Posterior vena cava (tissue), 2 donors: ENCODE data around the gene ACSM6. TPM values are rescaled to one million over a fixed set of nuclear protein-coding genes. Genes with fewer than 3 reads are reported as not detected.
"Not testable (repeated sequence)": the region's sequence is repeated elsewhere in the genome, so short reads cannot be mapped to it uniquely, and the experiment has no call there.

Experiments used
- DNase-seq: peaks from one replicate; pipeline ENCODE4 v3.0.0-alpha.2; 2020; ENCODE audit warnings: low spot score
- intact Hi-C, 2 donors: fragments of 100-400 bp; cut with DNase I; formaldehyde crosslinking; loops; one replicate each; pipeline versions ENCODE4 v1.14.1 to v1.14.2; 2022 to 2023
- long read RNA-seq, 2 donors: library from polyadenylated mRNA; unstranded; transcript quantifications; one replicate each; pipeline ENCODE4 v2.0.0, GENCODE V29; 2020 to 2021
- total RNA-seq, 2 donors: library from RNA; stranded (reverse); fragmentation: NEBNext Ultra II Directional; extraction: Animal tissue kit (Norgen Biotek cat#: 25700); gene quantifications; one replicate each; pipeline ENCODE4 v1.2.1, GENCODE V29; 2021
- donor health status: DM: yes; HTN: yes; CAD: no.
- donor health status: DM: yes; HTN: yes; CAD: no.

The ACSM6 gene, protein sequence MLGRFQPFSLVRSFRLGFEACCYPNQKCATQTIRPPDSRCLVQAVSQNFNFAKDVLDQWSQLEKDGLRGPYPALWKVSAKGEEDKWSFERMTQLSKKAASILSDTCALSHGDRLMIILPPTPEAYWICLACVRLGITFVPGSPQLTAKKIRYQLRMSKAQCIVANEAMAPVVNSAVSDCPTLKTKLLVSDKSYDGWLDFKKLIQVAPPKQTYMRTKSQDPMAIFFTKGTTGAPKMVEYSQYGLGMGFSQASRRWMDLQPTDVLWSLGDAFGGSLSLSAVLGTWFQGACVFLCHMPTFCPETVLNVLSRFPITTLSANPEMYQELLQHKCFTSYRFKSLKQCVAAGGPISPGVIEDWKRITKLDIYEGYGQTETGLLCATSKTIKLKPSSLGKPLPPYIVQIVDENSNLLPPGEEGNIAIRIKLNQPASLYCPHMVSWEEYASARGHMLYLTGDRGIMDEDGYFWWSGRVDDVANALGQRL
- not detected for total RNA-seq
- long read RNA-seq, donor 1, partial matches to known transcripts, result 0 of 8 reads
- long read RNA-seq, donor 1, other reads (novel, unspliced or antisense), result 8 of 8 reads
- long read RNA-seq, donor 2, result 0 reads

DNA sequence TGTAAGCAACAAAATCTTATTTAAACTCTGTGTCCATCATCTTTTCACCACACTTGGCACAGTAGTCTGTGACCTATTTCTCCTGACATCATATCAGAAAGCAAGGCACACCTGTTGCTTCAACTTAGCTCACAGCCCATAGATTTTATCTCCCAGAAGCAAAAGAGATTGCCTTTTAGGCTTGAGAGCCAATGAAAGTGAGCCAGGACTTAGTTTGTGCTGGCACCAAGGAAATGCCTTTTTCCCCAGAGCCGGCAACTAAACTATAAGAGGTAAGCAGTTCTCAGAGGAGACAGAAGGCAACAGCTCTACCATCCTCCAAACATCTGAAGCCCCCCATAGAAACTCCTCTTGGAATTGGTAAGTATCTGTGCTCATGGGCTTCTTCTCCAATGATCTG lies at the start of gene ACSM6:
ACSM6 (plus strand) TSS at position 295 of the 400 bp plus-strand sequence. CDS start 248 bp downstream, outside the sequence.
- no peak for DNase-seq
- intact Hi-C loops, result no loop called here

DNA sequence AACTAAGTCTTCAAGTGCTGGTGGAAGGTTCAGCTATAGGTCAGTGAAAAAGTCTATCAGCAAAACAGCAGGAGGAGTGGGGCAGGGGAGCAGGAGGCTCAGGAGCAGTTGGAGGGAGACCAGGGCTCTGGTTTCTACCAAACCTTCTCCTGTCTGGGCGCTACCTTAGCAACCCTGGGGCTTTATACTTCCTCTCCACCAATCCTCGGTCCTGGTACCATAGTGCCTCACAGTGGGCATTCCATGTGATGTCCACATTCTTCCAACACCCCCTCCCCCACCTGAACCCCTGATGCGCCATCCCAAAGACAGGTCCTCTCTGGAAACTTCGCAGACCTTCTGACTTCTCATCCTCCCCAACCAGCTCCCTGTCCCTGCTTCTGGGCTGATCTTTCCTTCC lies 25.3 kb upstream of the ACSM6 start:
- intact Hi-C loops, result no loop called here
- no peak for DNase-seq

DNA sequence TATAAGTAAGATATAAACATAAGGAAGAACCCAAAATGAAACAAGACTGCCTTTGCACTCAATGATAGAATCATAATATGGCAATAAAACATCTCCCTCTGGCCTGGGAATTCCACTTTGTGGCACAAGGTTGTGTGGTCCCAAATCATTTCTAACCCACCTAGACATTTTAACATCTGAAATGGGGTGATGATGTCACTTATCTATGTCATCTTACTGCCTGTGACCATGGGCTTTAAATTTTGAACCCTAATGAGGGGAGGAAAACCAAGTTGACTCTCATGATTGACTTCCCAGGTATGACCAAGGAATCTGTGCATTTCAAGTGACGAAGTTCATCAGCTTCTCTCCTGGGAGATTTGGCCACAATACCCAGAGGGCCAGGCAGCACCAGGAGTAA lies 24.5 kb upstream of the ACSM6 start:
- DNase-seq, result no peak
- intact Hi-C loops, result no loop called here

DNA sequence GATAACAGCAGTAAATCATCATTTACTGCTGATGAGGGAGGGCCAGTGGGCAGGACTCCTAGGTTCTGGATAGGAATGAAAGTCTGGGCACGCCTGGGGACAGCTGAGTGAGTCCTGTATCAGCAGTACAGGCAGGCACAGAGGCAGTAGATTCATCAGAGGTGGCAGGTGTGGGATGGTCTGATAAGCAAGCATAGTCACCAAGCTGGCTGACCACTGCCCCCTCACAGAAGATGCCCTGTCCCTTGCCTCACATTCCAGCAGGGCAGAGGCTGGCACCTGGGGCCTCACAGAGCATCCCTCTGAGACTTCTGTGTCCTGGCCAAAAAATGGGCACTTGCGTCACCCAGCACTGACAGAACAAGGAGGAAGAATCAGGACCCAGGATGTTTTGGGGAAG lies 23.2 kb upstream of the ACSM6 start:
- no peak for DNase-seq
- intact Hi-C loops, result no loop called here

DNA sequence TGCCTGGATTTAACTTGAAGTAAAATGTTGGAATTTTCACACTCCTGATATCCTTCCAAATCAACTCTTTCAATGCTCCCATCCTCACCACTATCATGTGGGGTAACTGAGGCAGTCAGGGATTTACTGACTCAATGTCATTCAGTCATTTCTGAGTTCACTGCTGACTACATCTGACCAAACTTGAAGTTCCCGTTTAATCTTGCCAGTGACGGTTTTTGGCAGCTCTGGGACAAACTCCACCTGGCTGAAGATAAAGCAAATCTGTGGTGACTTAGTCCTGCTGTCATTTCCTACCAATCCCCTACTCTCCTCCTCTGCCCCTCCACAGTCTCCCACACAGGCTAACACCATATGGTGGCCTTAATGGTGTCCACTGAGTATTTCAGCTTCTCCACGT lies 22.7 kb upstream of the ACSM6 start:
- intact Hi-C loops, result no loop called here
- no peak for DNase-seq

DNA sequence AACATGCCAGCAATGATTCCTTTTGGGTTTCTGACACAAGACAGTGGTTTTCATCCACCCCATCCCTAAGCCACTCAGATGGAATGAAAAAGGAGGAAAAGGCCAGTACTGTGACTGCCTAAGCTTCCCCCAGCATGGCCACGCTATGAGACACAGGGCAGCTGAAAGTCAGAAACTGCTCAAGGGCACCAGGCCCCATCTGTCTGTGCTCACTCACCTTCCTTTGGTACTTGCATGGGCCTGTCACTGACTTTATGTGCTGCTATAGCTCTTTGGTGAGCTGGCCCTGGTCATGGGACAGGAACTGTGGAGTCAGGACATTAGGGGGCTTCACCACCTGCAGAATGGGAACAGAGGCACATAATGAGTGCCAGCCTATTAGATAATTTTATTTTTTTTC lies 21.2 kb upstream of the ACSM6 start:
- DNase-seq, result no peak
- intact Hi-C loops, result no loop called here

DNA sequence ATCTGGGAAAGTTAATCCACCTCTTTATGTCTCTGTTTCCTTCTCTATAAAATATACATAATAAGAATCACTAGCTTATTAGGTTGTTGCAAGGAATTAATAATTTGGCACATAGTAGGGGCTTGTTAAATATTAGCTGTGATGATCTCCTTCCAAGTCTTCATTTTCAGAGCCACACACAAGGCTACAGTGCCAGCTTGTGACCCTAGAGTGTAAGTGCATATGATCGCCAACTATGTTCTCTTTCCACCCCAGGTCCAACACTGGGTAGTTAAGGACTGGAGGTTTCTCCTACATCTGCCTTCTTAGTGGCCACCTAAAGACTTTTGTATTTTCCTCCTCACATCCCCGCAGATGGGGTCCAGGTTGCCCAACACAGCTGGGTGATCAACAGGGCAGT lies 17.9 kb upstream of the ACSM6 start:
- no peak for DNase-seq
- intact Hi-C loops, result no loop called here

DNA sequence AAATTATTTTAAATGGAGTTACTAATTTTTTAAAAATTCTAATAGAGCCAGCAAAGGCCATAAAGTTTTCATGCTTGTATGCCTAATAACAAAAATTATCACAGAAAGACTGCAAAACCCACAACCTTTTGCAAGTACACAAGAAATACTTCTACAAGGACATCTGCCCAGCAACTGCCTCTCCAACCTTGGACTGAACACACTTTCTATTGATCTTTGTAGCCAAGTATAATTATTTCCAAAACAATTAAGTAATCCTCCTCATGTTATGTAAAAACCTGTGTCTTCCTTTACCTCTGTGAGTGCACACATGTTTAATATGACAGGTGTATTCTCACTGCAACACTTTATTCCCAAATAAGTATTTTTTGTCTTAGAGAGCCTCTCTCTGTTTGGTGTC lies 16.6 kb upstream of the ACSM6 start:
- intact Hi-C loops, result no loop called here
- no peak for DNase-seq

DNA sequence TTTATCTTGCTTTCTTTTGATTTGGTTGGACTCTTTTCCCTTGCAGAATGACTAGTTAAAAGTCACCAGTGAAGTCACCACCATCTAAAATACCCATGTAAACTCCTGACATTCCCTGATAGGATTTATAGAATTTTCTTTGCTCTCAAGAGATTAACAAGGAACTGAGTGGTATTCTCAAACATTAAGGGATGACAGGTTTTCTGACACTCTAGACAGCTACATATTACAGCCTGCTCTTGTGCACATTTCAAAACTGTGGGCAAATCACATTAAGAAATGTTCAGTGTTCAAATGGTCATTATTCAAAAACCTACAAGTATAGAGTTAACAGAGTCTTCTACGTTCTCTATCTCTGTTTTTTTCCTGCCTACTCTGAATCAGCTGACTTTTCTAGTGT lies 15.8 kb upstream of the ACSM6 start:
- no peak for DNase-seq
- intact Hi-C loops, result no loop called here

DNA sequence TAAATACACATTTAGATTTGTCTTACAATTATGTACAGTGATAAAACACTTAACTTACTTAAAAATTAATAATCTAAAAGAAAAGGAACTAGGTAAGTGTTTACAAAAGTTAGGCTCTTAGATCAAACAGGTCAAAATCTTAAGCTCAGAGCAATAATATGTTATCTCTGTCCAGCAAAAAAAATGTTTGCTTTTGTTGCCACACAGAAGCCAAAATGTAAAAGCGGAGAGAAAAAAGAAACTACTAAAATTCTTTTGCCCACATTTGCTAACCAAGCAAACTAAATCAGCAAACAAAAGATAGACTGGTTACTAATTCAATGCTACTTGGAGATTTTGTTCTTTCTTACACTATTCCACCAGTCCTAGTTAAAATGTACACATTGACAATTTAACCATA lies 15.2 kb upstream of the ACSM6 start:
- no peak for DNase-seq
- intact Hi-C loops, result no loop called here

DNA sequence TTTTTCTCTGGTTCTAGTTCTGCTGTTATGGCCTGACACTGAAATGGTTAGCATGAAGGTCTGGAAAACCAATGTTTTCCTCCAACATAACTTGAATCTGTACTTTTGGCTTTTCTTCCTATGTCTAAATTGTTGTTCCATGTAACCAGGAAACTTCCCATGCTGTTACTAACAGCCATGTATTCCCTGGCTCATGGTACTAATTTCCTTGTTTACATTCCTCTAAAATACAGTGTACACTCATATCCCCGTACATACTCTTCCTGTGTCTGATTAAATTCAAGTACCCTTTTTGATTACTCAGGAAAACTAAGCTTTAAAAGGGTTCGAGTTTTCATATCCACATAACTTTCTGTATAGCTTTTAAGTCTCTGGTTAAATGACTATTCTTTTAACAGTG lies 12.3 kb upstream of the ACSM6 start:
- intact Hi-C loops, result no loop called here
- no peak for DNase-seq

DNA sequence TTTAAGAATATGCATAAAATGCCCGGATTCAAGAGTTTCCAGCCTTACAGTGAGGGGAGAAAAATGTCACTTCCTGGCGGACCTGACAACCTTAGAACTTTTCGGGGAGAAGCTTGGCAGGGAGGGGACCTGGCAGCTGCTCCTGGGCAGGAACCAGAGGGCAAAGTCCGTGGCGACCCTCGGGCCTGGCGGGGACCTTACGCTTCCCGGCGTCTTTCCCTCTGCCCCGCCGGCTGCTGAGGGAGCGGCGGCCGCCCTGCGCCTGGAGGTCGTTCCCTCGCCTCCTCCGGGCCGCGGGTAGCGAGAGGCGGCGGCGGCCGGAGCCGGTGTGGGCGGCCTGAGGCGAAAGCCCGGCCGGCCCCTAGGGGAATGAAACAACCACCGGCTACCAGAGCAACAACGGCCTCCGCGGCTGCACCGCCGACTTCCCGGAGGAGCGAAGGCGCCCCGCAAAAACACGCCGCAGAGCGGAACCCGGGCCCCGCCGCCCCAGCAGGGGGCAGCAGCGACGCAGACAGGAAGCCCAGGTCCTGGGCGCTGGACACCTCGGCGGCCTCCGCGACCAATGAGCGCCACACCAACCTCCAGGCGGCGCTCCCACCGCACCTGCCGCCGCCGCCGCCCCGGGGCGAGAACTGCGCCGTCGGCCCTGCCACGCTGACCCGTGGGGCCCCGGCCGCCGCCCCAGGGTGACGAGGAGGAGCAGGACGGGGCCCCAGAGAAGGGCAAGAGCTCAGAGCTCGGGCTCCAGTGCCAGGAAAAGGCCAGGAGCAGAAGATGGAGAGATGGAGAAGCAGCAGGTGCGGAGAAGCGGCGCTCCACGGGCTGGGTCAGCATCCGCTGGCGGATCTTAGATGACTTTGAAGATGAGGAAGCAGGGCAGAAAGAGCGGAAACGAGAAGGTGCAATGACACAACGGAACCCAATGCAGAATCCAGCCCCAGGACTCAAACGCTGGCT lies 10.5 kb upstream of the ACSM6 start:
- peak; percentile 96 for DNase-seq
- intact Hi-C loops, result no loop called here

DNA sequence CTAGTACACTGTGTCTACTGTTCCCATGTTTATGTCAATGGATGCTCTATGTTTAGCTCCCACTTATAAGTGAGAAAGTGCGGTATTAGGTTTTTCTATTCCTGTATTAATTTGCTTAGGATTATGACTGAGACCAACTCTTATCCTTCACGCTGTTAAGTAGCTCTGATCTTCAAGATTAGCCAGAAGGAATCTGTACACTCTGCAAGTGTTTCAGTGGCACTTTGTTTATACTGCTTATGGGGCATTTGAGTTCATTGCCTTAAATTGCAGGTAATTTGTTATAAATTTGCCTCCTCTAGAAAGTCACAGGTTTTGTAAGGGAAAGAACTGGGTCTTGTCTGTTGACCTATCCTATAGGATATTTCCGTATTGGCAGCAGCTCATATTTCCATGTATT lies 6.4 kb upstream of the ACSM6 start:
- intact Hi-C loops, result no loop called here
- no peak for DNase-seq

DNA sequence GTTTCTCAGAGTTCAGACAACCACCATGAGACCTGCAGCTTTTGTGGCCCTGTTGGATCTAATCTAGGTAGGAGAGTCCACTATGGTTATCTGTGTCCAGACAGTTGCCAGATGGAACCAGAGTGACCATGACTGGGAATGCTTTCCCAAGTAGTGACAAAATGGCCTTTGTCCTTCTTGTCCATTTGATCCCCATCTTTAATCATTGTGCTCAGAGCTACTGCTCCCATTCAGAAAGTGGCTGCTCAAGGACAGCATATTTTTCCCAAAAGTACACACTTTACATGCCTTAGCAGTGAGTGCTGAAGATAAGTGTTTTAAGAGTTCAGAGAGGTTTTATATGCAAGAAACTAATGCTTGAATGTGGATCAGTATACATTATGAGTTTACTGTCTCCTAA lies 5.4 kb upstream of the ACSM6 start:
- DNase-seq, result no peak
- intact Hi-C loops, result no loop called here

DNA sequence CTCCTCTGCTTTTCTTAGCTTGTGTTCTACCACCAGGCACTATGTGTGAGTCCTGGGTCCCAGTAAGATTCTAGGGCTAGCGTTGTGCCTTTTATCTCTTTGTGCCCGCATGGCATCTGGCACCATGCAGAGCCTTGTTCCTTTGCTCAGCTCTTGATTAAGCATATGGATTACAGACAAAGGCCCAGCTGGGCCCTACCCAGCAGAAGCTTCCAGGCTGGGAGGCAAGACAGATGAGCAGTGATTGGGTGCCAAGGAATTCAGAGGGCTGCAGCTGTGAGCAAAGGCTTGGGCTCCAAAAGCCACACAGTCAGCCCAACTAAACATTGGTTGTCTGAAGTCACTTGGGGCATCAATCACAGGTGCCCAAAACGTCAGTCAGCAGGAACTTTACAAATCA lies 2.0 kb downstream of the ACSM6 start:
- intact Hi-C loops, result no loop called here
- no peak for DNase-seq

DNA sequence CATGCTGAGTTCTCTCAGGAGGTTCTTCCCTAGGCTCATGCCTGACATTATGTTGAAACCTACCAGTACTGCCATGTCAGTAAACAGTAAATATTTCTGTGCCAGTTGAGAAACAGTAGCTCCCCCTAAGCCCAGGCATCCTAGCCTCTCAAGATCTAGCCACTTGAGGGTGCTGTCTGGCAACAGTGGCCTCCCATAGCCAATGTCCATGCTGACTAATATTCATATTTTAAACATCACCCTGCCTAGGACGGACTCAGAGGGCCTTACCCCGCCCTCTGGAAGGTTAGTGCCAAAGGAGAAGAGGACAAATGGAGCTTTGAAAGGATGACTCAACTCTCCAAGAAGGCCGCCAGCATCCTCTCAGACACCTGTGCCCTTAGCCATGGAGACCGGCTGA lies 7.7 kb downstream of the ACSM6 start:
- intact Hi-C loops, result no loop called here
- no peak for DNase-seq

DNA sequence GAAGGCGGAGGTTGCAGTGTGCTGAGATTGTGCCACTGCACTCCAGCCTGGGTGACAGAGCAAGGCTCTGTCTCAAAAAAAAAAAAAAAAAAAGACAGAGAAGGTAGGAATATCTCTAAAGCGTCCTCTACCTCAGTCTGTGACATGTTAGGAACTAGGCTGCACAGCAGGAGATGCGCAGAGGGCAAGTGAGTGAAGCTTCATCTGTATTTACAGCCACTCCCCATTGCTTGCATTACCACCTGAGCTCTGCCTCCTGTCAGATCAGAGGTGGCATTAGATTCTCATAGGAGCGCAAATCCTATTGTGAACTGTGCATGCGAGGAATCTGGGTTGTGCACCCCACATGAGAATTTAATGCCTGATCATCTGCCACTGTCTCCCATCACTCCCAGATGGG lies 8.8 kb downstream of the ACSM6 start:
- intact Hi-C loops, DNase-seq: not testable (repeated sequence)

DNA sequence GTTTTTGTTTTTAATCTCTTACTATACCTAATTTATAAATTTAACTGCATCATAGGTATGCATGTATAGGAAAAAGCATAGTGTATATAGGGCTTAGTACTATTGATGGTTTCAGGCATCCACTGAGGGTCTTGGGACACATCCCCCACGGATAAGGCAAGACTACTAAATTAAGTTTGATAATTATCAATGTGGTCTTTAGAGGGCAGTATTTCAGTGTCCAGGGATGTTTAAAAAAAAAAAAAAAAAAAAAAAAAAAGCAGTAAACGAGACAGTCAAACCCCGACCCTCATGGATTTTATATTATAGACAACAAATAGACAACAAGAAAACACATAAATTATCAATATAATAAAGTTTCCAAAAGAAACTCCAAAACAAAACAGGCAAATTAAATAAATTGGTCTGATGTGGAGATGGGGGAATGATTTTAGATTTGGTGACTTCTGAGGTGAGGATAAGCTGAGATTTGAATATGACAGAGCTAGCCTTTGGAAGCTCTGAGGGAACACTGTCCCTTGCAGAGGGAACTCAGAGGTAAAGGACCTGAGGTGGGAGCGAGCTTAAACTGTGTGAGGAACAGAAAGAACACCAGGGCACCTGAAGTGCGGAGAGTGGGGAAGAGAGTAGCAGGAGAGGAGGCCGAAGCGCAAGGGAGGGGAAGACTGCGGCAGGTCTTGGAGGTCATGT lies 14.8 kb downstream of the ACSM6 start:
- intact Hi-C loops, result no loop called here
- no peak for DNase-seq

DNA sequence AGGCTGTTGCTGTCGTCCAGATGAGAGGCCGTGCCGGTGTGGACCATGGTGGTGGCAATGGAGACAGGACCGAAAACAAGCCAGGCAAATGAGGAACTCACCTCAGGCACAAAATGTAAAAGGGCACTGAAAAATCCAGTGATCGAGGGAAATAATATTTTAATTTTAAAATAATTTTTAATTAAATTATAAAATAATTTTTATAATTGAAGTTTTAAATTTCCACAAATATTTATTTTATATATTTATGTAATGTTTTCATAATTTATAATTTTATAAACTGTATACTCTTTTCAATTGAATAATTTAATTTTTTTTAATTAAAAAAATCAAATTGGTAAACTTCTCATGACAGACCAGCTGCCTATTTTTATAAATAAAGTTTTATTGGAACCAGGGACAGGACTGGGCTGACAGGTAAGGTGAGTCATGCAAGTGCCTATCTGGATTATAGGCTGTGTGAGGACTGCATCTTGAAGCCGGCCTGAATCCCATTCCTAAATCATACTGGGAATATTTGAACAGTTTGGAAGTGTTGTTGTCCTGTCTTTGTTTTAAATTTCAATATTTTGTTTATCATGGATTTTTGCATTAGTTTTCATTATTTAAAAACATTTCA lies 15.6 kb downstream of the ACSM6 start:
- intact Hi-C loops, result no loop called here
- no peak for DNase-seq
